Measurements from ENCODE around the gene CWC25. TPM values are rescaled to one million over a fixed set of nuclear protein-coding genes. Genes with fewer than 3 reads are reported as not detected.

Gene CWC25
- total and polyA plus RNA-seq, 9 of the 15 experiments (the other 6 are each of a cell fraction or from before 2014, with no cell fraction given), result 16.5 to 27.4 (median 23.0) TPM

DNA sequence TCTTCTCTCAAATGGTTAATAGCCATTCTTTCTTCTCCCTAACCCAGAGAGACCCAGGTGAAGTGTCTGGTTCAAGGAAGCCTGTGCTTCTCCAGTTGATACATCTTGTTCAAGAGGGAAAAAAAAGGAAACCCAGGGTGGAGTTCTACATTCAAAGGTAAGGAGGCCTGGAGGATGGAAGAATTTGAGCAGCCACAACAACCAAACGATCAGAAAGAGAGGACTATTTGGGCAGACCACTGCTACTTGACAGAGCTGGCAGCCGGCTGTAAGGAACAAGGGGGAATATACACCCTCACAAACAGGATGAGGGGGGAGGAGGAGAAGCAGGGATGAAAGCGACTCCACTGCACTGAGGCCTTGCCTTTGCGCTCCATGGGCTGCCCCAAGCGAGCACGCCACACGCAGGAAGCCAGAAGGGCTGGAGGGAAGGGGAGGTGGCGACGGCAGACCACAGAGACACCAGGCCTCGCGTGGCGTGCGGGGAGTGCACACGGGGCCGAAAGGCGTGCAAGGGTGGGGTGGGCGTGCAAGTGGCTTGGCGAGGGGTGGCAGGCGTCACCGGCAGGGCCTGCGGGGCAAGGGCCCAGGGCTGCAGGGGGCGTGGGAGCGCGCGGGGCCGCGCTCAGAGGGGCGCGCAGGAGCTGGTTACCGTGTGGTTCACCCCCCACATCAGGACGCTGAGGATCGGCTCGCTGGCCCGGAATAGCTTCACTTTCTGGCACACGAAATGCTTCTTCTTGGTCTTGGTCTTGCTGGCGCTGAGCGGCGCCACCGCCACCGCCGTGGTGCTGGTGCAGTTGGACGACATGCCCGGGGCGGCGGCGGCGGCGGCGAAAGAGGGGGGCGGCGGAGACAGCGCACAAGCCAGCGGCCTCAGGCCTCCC, 26.3 kb downstream of the CWC25 start (continued):
- TF ChIP-seq ZNF140 (CRISPR knock-in tag; IDR thresholded peaks at IDR 0.05) (no peak), FOXP1 (CRISPR knock-in tag; IDR thresholded peaks at IDR 0.05) (no peak; the same call in 1 of the 2 replicates), MYC (IDR thresholded peaks at IDR 0.05; ENCODE audit: low read depth, low read length) (peak; percentile 41; the same call in 1 of the 2 replicates), MYC (CRISPR knock-in tag; IDR thresholded peaks at IDR 0.05; ENCODE audit: borderline replicate concordance, low read depth) (no peak), MEF2D (tag; conservative IDR thresholded peaks at IDR 0.05; ENCODE audit: low read depth) (no peak), GATAD2A (IDR thresholded peaks at IDR 0.05) (no peak), PHF20 (IDR thresholded peaks at IDR 0.05; ENCODE audit: partially characterized antibody) (no peak), ATF7 (IDR thresholded peaks at IDR 0.05) (no peak)
- TF ChIP-seq, protein P1, sequence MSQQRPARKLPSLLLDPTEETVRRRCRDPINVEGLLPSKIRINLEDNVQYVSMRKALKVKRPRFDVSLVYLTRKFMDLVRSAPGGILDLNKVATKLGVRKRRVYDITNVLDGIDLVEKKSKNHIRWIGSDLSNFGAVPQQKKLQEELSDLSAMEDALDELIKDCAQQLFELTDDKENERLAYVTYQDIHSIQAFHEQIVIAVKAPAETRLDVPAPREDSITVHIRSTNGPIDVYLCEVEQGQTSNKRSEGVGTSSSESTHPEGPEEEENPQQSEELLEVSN (IDR thresholded peaks at IDR 0.05; ENCODE audit: borderline replicate concordance in 1 of 2, extremely low read depth in 1 of 2, insufficient read depth in 1 of 2, insufficient read length in 1 of 2, low read depth in 1 of 2, low read length in 1 of 2, poor library complexity in 1 of 2, severe bottlenecking in 1 of 2), result peak; percentile 53 to 56
- TF ChIP-seq, protein P2, sequence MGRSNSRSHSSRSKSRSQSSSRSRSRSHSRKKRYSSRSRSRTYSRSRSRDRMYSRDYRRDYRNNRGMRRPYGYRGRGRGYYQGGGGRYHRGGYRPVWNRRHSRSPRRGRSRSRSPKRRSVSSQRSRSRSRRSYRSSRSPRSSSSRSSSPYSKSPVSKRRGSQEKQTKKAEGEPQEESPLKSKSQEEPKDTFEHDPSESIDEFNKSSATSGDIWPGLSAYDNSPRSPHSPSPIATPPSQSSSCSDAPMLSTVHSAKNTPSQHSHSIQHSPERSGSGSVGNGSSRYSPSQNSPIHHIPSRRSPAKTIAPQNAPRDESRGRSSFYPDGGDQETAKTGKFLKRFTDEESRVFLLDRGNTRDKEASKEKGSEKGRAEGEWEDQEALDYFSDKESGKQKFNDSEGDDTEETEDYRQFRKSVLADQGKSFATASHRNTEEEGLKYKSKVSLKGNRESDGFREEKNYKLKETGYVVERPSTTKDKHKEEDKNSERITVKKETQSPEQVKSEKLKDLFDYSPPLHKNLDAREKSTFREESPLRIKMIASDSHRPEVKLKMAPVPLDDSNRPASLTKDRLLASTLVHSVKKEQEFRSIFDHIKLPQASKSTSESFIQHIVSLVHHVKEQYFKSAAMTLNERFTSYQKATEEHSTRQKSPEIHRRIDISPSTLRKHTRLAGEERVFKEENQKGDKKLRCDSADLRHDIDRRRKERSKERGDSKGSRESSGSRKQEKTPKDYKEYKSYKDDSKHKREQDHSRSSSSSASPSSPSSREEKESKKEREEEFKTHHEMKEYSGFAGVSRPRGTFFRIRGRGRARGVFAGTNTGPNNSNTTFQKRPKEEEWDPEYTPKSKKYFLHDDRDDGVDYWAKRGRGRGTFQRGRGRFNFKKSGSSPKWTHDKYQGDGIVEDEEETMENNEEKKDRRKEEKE (IDR thresholded peaks at IDR 0.05; ENCODE audit: borderline replicate concordance in 1 of 2, control insufficient read depth in 1 of 2, low read depth in 2 of 2, low read length in 1 of 2), result 0 out of 4 replicates have a peak, but pooled peaks of 1 of the 2 experiments have one; percentile 34
- TF ChIP-seq, protein P3, sequence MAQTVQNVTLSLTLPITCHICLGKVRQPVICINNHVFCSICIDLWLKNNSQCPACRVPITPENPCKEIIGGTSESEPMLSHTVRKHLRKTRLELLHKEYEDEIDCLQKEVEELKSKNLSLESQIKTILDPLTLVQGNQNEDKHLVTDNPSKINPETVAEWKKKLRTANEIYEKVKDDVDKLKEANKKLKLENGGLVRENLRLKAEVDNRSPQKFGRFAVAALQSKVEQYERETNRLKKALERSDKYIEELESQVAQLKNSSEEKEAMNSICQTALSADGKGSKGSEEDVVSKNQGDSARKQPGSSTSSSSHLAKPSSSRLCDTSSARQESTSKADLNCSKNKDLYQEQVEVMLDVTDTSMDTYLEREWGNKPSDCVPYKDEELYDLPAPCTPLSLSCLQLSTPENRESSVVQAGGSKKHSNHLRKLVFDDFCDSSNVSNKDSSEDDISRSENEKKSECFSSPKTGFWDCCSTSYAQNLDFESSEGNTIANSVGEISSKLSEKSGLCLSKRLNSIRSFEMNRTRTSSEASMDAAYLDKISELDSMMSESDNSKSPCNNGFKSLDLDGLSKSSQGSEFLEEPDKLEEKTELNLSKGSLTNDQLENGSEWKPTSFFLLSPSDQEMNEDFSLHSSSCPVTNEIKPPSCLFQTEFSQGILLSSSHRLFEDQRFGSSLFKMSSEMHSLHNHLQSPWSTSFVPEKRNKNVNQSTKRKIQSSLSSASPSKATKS (CRISPR knock-in tag; IDR thresholded peaks at IDR 0.05), result no peak
- TF ChIP-seq, protein P4, sequence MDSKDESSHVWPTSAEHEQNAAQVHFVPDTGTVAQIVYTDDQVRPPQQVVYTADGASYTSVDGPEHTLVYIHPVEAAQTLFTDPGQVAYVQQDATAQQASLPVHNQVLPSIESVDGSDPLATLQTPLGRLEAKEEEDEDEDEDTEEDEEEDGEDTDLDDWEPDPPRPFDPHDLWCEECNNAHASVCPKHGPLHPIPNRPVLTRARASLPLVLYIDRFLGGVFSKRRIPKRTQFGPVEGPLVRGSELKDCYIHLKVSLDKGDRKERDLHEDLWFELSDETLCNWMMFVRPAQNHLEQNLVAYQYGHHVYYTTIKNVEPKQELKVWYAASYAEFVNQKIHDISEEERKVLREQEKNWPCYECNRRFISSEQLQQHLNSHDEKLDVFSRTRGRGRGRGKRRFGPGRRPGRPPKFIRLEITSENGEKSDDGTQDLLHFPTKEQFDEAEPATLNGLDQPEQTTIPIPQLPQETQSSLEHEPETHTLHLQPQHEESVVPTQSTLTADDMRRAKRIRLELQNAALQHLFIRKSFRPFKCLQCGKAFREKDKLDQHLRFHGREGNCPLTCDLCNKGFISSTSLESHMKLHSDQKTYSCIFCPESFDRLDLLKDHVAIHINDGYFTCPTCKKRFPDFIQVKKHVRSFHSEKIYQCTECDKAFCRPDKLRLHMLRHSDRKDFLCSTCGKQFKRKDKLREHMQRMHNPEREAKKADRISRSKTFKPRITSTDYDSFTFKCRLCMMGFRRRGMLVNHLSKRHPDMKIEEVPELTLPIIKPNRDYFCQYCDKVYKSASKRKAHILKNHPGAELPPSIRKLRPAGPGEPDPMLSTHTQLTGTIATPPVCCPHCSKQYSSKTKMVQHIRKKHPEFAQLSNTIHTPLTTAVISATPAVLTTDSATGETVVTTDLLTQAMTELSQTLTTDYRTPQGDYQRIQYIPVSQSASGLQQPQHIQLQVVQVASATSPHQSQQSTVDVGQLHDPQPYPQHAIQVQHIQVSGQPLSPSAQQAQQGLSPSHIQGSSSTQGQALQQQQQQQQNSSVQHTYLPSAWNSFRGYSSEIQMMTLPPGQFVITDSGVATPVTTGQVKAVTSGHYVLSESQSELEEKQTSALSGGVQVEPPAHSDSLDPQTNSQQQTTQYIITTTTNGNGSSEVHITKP (IDR thresholded peaks at IDR 0.05; ENCODE audit: partially characterized antibody), result peak; percentile 98
- TF ChIP-seq, protein P5, sequence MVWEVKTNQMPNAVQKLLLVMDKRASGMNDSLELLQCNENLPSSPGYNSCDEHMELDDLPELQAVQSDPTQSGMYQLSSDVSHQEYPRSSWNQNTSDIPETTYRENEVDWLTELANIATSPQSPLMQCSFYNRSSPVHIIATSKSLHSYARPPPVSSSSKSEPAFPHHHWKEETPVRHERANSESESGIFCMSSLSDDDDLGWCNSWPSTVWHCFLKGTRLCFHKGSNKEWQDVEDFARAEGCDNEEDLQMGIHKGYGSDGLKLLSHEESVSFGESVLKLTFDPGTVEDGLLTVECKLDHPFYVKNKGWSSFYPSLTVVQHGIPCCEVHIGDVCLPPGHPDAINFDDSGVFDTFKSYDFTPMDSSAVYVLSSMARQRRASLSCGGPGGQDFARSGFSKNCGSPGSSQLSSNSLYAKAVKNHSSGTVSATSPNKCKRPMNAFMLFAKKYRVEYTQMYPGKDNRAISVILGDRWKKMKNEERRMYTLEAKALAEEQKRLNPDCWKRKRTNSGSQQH (CRISPR knock-in tag; IDR thresholded peaks at IDR 0.05), result no peak

Measured in K562 (cell line).